ENCODE measurements around the gene RAI1.

RAI1 gene

GRCh38 chr17:17836250-17836817, 155.1 kb downstream of the RAI1 start:
- DNase-seq: peak; percentile 96

DNA sequence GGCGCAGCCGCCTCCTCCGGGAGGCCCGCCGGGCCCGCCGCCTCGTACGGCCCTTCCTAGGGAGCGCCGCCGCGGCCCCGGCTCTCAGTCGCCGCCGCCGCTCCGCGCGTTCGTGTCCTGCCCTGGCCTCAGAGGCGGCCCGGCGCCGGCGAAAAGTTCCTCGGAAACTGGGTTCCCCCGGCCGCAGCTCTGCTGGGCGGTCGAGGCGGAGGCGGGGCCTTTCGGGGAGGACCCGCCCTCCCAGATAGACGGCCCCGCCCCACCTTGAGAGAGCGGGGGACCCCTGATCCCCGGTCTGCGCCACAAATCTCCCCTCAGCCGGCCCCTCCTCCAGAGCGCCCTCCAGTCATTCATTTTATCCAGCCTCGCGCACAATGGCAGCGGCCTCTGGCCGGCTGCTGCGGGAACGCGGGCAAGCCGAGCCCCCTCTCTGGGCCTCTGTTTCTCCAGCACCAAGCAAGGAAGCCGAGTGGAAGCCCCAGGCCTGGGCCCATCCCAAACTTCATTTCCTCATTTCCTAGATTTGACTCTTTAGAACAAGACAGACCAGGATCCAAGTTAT, 155.6 kb downstream of the RAI1 start, which contains the start of gene SREBF1:
SREBF1 (minus strand) TSS at position 169 of the 562 bp plus-strand sequence. CDS start 169 bp downstream, outside the sequence.
- DNase-seq: peak; percentile 58

DNA sequence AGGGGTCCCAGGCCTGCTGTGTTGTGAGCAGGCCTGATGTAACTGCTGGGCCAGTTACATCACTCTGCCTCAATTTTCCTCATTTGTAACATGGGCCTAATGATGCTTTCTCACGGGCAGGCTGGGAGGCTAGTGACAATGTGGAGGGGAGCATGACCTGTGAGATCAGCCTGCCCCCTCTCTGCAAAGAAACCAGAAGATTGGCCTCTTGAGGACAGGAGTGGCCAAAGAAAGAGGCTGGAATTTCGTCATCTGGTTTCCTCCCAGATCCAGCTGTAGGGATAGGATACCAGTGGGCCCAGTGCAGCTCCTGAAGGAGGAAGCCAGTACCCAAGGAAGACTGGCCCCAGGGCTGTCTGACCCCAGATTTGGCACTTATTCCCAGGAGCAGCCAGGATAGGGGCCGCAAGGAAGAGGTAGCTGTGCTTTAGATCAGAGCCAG, 156.1 kb downstream of the RAI1 start:
- no peak for DNase-seq

GRCh38 chr17:17837966-17838962, 157.0 kb downstream of the RAI1 start:
- no peak for DNase-seq

GRCh38 chr17:17839791-17840707, 158.8 kb downstream of the RAI1 start:
- DNase-seq: peak; percentile 80

DNA sequence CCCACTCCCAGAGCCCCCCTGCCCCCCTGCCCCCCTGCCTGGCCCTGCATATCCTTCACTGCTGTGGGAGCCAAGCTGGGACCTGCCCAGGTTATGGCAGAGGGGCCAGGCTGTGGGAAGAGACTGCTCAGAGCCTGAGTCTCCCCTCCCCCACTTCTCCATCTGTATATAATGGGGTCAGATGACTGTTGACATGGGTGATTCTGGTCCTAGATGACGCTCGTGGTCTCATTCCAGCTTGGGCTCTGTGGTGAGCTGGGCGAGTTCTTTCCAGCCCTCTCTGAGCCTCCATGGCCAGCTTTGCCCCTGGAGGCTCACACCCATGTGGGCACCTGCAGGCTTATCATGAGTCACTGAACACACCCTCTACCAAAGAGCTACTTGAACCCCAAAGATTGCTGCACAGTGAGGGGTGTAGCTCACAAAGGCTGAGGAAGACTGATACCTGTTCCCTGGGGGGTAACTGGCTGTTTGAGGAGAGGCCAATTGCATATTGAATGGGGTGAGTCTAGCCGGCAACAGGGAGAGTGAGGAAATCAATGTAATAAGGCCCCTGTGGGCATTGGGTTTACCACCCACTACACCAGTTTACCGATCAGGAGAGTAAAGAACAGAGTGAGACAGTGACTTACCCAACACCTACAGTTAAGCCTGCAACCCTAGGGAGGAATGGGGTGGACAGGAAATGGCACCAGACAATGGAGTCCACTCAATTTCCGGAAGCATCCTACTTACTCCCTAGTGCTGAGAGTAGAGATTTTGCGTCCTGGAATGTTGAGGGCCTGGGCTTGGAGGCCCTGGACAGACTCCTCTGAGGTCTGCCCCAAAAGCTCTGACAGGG, 159.7 kb downstream of the RAI1 start:
- DNase-seq: no peak

GRCh38 chr17:17841601-17842025, 160.4 kb downstream of the RAI1 start:
- DNase-seq: no peak

- no peak for DNase-seq
Measured at GRCh38 chr17:17842111-17842876, 161.0 kb downstream of the RAI1 start.

GRCh38 chr17:17843096-17843495, 161.8 kb downstream of the RAI1 start:
- DNase-seq: no peak

DNA sequence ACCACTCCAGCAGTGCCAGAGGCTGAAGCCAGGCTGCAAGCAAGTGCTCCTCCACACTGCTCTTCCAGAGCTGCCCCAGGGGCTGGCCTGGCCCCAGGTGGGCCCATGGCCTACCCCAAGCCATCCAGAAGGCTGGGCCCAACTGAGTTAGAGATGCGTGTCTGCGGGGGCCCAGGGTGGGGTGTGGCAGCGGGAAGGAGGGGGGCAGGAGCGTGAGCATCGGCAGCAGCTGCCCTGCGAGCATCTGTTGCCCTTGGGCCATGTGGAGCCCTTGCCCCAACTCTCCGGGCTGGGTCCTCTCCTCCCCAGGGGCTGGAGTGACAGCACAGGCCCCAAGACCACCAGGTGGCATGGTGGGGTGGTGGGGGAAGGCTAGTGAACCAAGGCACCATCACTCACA, 162.8 kb downstream of the RAI1 start:
- DNase-seq: no peak

GRCh38 chr17:17844500-17844899, 163.2 kb downstream of the RAI1 start:
- DNase-seq: no peak

DNA sequence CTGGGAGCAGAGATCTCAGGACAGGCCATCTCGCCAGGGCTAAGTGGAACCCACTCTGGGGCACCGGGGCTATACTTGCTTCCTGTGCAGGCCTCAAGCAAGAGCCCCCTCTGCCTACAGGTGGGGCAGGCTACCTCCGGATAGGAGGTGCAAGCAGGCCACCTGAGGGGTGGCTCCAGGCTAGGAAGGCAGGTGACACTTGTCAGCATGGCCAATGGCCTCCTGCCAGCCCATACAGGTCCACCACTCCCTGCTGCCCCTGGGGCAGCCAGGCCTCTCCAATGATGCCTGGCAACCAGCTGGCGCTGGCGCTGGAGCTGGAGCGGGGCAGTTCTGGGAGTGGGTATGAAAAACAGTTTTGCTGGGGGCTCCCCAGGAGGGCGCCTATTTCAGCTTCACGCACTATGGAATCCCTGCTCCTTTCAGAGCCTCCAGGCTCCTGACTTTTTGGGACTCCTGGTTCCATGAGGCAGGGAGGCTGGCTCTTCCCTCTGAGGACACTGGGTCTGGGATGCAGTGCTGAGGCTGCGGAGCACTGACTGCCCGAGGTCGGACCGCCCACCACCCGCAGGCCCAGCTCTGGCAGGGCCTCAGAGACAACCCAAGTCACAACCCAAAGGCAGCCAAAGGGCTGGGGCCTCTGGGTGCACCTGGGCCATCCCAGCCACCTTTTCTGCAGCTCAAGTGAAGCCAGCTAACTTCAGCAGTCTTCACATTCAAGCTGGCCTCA, 164.0 kb downstream of the RAI1 start:
- DNase-seq: no peak

DNA sequence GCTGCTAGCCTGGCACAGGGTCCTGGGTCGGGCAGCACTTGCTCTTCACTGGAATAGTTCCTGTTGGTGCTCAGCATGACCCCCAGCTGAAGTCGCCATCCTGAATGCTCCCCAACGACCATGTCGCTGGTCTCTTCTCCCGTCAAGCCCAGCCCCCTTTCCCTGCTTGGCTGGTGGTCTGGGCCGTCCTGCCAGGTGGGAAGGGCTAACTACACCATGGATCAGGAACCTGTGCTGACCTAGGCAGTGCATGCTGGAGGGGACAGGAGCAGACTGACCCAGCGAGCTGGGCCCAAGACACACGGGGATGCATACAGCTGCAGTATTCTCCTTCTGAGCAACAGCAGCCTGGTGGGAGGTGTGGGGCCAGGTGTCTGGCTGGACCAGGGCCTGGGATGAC, 164.7 kb downstream of the RAI1 start:
- DNase-seq: no peak

GRCh38 chr17:17846645-17847044, 165.4 kb downstream of the RAI1 start:
- no peak for DNase-seq

- DNase-seq: no peak
Measured at GRCh38 chr17:17847118-17847689, 165.9 kb downstream of the RAI1 start.

GRCh38 chr17:17847726-17848125, 166.5 kb downstream of the RAI1 start:
- DNase-seq: no peak

DNA sequence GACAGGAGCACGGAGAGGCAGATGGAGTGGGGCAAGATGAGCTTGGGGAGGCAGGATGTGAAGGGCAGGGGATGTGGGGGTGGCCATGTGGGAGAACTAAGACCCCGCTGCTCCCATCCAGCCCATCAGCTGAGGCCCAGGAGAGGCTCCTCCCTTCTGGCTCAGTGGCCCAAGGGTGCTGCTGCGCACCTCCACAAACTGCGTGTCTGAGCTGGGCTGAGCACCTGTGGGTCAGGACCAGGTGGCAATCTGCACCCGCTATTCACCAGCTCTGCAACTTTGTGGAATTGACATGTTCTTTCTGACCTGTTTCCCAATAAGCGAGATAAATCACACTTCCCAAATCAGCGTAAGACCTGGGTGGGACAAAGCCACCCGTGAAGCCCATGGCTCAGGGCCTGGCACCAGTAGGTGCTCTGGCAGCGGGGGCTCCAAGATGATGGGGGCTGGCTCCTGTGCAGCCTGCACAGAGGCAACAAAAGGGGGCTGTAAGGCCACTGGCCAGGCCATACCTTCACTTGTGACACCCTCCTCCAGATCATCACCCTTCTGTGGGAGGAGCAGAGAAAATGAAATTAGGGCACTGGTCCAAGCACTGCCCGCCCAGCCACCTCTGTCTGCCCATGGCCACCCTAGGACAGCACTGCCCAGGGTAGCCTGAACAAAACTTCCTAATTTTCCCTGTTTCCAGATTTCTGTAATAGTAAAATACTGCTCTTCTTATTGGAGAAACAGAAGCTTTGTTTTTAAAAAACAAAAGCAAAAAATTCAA, 167.2 kb downstream of the RAI1 start:
- DNase-seq: no peak

DNA sequence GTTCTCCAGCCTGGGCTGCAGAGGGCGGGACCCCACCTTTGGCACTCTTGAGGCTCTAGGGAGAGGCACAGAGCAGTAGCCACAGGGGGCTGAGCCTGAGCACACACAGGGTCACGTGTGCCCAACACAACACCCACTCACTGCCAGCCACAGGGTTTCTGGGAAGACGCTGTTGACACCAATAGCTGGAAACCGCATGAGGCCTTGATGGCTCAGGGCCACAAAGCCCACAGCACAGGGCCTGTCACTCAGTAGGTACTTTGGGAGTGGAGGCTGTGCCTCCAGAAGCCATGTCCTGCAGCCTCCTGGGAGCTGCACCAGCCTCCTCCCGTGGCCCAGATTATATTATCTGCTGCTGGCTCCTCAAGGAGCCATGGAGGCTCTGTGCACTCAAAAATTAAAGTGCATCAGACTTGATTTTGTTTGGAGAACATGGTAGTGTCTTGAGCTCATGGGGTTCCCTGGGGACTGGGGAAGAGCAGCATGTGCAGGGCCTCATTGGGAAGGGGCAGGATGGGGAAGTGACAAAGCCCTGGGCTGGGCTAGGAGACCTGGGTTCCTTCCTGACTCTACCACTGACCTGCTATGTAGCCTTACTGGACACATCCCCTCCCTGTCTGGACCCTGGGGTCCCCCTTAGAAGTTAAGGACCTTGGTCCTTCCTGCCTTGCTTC, 168.0 kb downstream of the RAI1 start:
- peak; percentile 88 for DNase-seq
